HepG2 (cell line): Measurements from ENCODE around the gene MLLT11. TPM values are rescaled to one million over a fixed set of nuclear protein-coding genes. Genes with fewer than 3 reads are reported as not detected.
A peak's percentile ranks its signal among the peaks of the same experiment; 100 is the strongest.

ENCODE experiments used
- ELF1 ChIP-seq: sonication (generic); formaldehyde crosslinking; IDR thresholded peaks from 2 replicates; pipeline ENCODE4 v1.4.0; 2020; ENCODE audit warnings: missing genetic modification reagents
- FOXP4 ChIP-seq: sonication (generic); formaldehyde crosslinking; IDR thresholded peaks from 2 replicates; pipeline ENCODE4 v1.4.0; 2020; ENCODE audit warnings: missing genetic modification reagents
- HNRNPK ChIP-seq: fragments of 200-400 bp; formaldehyde crosslinking; IDR thresholded peaks from 2 replicates; pipeline ENCODE4 v1.6.1; 2018; ENCODE audit warnings: low read length, low read depth, moderate library complexity, mild to moderate bottlenecking; ENCODE audit not compliant: poor library complexity, severe bottlenecking
- JDP2 ChIP-seq: sonication (generic); formaldehyde crosslinking; IDR thresholded peaks from 2 replicates; pipeline ENCODE4 v1.8.1; 2022; ENCODE audit warnings: missing genetic modification reagents, borderline replicate concordance
- KDM6A ChIP-seq: IDR thresholded peaks from 2 replicates; pipeline ENCODE4 v1.6.1; 2016; ENCODE audit warnings: low read depth
- KMT2B ChIP-seq: IDR thresholded peaks from 2 replicates; pipeline ENCODE4 v1.6.1; 2016; ENCODE audit warnings: missing genetic modification reagents, missing compliant biosample characterization
- NRL ChIP-seq: sonication (generic); formaldehyde crosslinking; IDR thresholded peaks from 2 replicates; pipeline ENCODE4 v1.5.0; 2020; ENCODE audit warnings: missing genetic modification reagents, mild to moderate bottlenecking, moderate library complexity, borderline replicate concordance
- SNAPC5 ChIP-seq: sonication (generic); formaldehyde crosslinking; IDR thresholded peaks from 2 replicates; pipeline ENCODE4 v1.8.1; 2023; ENCODE audit warnings: mild to moderate bottlenecking, missing genetic modification reagents, borderline replicate concordance
- TOE1 ChIP-seq: sonication (generic); formaldehyde crosslinking; IDR thresholded peaks from 2 replicates; pipeline ENCODE4 v1.4.0; 2020; ENCODE audit warnings: mild to moderate bottlenecking, missing genetic modification reagents
- ZFP36 ChIP-seq: fragments of 150-350 bp; IDR thresholded peaks from 2 replicates; pipeline ENCODE4 v1.6.1; 2018; ENCODE audit warnings: borderline replicate concordance, low read length, low read depth; ENCODE audit not compliant: partially characterized antibody
- ZNF567 ChIP-seq: sonication (generic); formaldehyde crosslinking; IDR thresholded peaks from 2 replicates; pipeline ENCODE4 v1.8.1; 2023; ENCODE audit warnings: mild to moderate bottlenecking, missing genetic modification reagents, borderline replicate concordance
- ZNF609 ChIP-seq: sonication (generic); formaldehyde crosslinking; IDR thresholded peaks from 2 replicates; pipeline ENCODE4 v1.4.0; 2020; ENCODE audit warnings: mild to moderate bottlenecking, missing genetic modification reagents, borderline replicate concordance
- ZNF773 ChIP-seq: sonication (generic); formaldehyde crosslinking; IDR thresholded peaks from 2 replicates; pipeline ENCODE4 v1.4.0; 2020; ENCODE audit warnings: missing genetic modification reagents, borderline replicate concordance
- polyA plus RNA-seq, 8 experiments: library from polyadenylated mRNA; depleted of rRNA in 3 of 8; stranded (reverse) in 7 of 8; unstranded in 1 of 8; fragments of >200 nt; fragmentation: Illumina TruSeq in 4 of 8; extraction: Trizol in 4 of 8; gene quantifications; 2 replicates each; pipeline versions ENCODE4 v1.2.1 to v1.2.3, GENCODE V29; 2011 to 2016; ENCODE audit warnings: low read depth in 4 of 8, missing spikeins in 1 of 8, mixed read lengths in 1 of 8; ENCODE audit not compliant: insufficient read depth in 1 of 8
- total RNA-seq, 5 experiments: library from RNA; depleted of rRNA; stranded (reverse); fragments of >200 nt; fragmentation: Illumina TruSeq; extraction: Trizol; gene quantifications; 2 replicates each; pipeline ENCODE4 v1.2.3, GENCODE V29; 2016; ENCODE audit warnings: low read depth in 1 of 5
- TF ChIP-seq, protein P1 (sequence below): sonication (generic); formaldehyde crosslinking; IDR thresholded peaks from 2 replicates; pipeline ENCODE4 v1.8.1; 2023; ENCODE audit warnings: missing genetic modification reagents, mild to moderate bottlenecking, borderline replicate concordance
- TF ChIP-seq, protein P2 (sequence below): sonication (generic); formaldehyde crosslinking; conservative IDR thresholded peaks from 2 replicates; pipeline ENCODE4 v1.5.0; 2020; ENCODE audit warnings: missing genetic modification reagents
- TF ChIP-seq, protein P3 (sequence below): sonication (generic); formaldehyde crosslinking; IDR thresholded peaks from 2 replicates; pipeline ENCODE4 v1.5.0; 2020; ENCODE audit warnings: missing genetic modification reagents, mild to moderate bottlenecking, borderline replicate concordance

MLLT11 gene
- total and polyA plus RNA-seq, 2 of the 13 experiments (the other 11 are each of a cell fraction or from before 2014, with no cell fraction given) = 0.21 to 0.22 TPM

- TF ChIP-seq SNAPC5 = no peak
- TF ChIP-seq, protein P1, sequence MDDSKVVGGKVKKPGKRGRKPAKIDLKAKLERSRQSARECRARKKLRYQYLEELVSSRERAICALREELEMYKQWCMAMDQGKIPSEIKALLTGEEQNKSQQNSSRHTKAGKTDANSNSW (CRISPR knock-in tag) = no peak
- TF ChIP-seq KDM6A (CRISPR knock-in tag) = peak; percentile 98
- TF ChIP-seq ZFP36 = no peak
- no peak for TF ChIP-seq ZNF773
- TF ChIP-seq, protein P2, sequence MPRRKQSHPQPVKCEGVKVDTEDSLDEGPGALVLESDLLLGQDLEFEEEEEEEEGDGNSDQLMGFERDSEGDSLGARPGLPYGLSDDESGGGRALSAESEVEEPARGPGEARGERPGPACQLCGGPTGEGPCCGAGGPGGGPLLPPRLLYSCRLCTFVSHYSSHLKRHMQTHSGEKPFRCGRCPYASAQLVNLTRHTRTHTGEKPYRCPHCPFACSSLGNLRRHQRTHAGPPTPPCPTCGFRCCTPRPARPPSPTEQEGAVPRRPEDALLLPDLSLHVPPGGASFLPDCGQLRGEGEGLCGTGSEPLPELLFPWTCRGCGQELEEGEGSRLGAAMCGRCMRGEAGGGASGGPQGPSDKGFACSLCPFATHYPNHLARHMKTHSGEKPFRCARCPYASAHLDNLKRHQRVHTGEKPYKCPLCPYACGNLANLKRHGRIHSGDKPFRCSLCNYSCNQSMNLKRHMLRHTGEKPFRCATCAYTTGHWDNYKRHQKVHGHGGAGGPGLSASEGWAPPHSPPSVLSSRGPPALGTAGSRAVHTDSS (CRISPR knock-in tag) = no peak
- TF ChIP-seq JDP2 (CRISPR knock-in tag) = no peak
- no peak for TF ChIP-seq NRL (CRISPR knock-in tag)
- TF ChIP-seq FOXP4 (CRISPR knock-in tag) = peak; percentile 74
- TF ChIP-seq HNRNPK = no peak
- TF ChIP-seq ZNF567 (CRISPR knock-in tag) = no peak
- peak; percentile 56; the same call in 1 of the 2 replicates for TF ChIP-seq KMT2B (CRISPR knock-in tag)
- TF ChIP-seq, protein P3, sequence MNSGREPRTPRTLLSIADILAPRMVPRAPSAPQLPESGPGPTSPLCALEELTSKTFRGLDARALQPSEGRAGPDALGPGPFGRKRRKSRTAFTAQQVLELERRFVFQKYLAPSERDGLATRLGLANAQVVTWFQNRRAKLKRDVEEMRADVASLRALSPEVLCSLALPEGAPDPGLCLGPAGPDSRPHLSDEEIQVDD = no peak
- TF ChIP-seq ZNF609 (CRISPR knock-in tag) = peak; percentile 65; the same call in 1 of the 2 replicates
- no peak for TF ChIP-seq TOE1
- no peak for TF ChIP-seq ELF1
Observed at GRCh38 chr1:151012684-151013471, 47.3 kb upstream of the MLLT11 start (continued).
